GM18907 (cell line): ENCODE results near the gene ERP27.

Experiments
- ATAC-seq: cut with Tn5 transposase; IDR thresholded peaks from one replicate; pipeline ENCODE4 v1.9.1; 2021; ENCODE audit warnings: mild to moderate bottlenecking, moderate library complexity; ENCODE audit not compliant: unreplicated experiment

The ERP27 gene

GRCh38 chr12:14959916-14960496 is 21.7 kb upstream of the ERP27 start:
- ATAC-seq = no peak

- no peak for ATAC-seq
Observed at GRCh38 chr12:14959463-14959862, 21.1 kb upstream of the ERP27 start.

- ATAC-seq = no peak
Observed at GRCh38 chr12:14959126-14959440, 20.7 kb upstream of the ERP27 start.

GRCh38 chr12:14958361-14959125 is 20.2 kb upstream of the ERP27 start:
- ATAC-seq = no peak

- no peak for ATAC-seq
Observed at GRCh38 chr12:14957551-14958168, 19.3 kb upstream of the ERP27 start.

GRCh38 chr12:14956905-14957304 is 18.6 kb upstream of the ERP27 start:
- no peak for ATAC-seq

- ATAC-seq = peak; percentile 48
Observed at GRCh38 chr12:14956024-14956891, 17.9 kb upstream of the ERP27 start.

GRCh38 chr12:14954269-14954668 is 15.9 kb upstream of the ERP27 start:
- ATAC-seq = no peak

GRCh38 chr12:14953752-14954151 is 15.4 kb upstream of the ERP27 start:
- ATAC-seq = no peak

- peak; percentile 67 for ATAC-seq
Observed at GRCh38 chr12:14952299-14952921, 14.1 kb upstream of the ERP27 start.

GRCh38 chr12:14951851-14952250 is 13.5 kb upstream of the ERP27 start:
- no peak for ATAC-seq

GRCh38 chr12:14950982-14951746 is 12.8 kb upstream of the ERP27 start:
- no peak for ATAC-seq

GRCh38 chr12:14950421-14950820 is 12.1 kb upstream of the ERP27 start:
- no peak for ATAC-seq

GRCh38 chr12:14949631-14950030 is 11.3 kb upstream of the ERP27 start:
- ATAC-seq = no peak

- peak; percentile 94 for ATAC-seq
Observed at GRCh38 chr12:14948672-14949071, 10.3 kb upstream of the ERP27 start.

GRCh38 chr12:14946861-14947260 is 8.5 kb upstream of the ERP27 start:
- ATAC-seq = no peak

GRCh38 chr12:14946162-14946561 is 7.8 kb upstream of the ERP27 start:
- ATAC-seq = no peak

GRCh38 chr12:14942196-14942931 is 4.0 kb upstream of the ERP27 start:
- no peak for ATAC-seq

GRCh38 chr12:14941369-14941768 is 3.0 kb upstream of the ERP27 start:
- ATAC-seq = no peak

GRCh38 chr12:14937689-14938088 is 648 bp downstream of the ERP27 start:
- ATAC-seq = no peak
